Right atrium auricular region (tissue), 2 donors: ENCODE data around the gene AHNAK2. TPM values are rescaled to one million over a fixed set of nuclear protein-coding genes. Genes with fewer than 3 reads are reported as not detected.

ENCODE experiments used
- DNase-seq: peaks from one replicate; pipeline ENCODE4 v3.0.0-alpha.2; 2019; ENCODE audit warnings: low spot score
- H3K27ac ChIP-seq, 2 donors: fragments of 200-600 bp; sonication (generic); 1 replicate in 1 of 2; 2 replicates in 1 of 2; pipeline ENCODE4 v1.5.1; 2016 to 2019
- H3K27me3 ChIP-seq, 2 donors: fragments of 200-600 bp; sonication (generic); one replicate each; pipeline versions ENCODE4 v1.5.1 to v1.6.0; 2017 to 2019
- H3K36me3 ChIP-seq: fragments of 200-600 bp; sonication (generic); one replicate; pipeline ENCODE4 v1.5.1; 2016
- H3K4me1 ChIP-seq, 2 donors: fragments of 200-600 bp; sonication (generic); one replicate each; pipeline versions ENCODE4 v1.5.1 to v1.6.0; 2017 to 2019
- H3K4me3 ChIP-seq, 2 donors: fragments of 200-600 bp; sonication (generic); 1 replicate in 1 of 2; 2 replicates in 1 of 2; pipeline ENCODE4 v1.5.1; 2017 to 2019; ENCODE audit warnings: mild to moderate bottlenecking in 1 of 2, moderate library complexity in 1 of 2
- H3K9me3 ChIP-seq, 2 donors: fragments of 200-600 bp; sonication (generic); one replicate each; pipeline ENCODE4 v1.5.1; 2019
- CTCF ChIP-seq, 2 donors: fragments of 200-600 bp; sonication (generic); IDR thresholded peaks; one replicate each; pipeline ENCODE4 v1.5.1; 2019; ENCODE audit warnings: antibody characterized with exemption in 2 of 2
- total RNA-seq, 2 donors: library from RNA; depleted of rRNA; stranded (reverse); fragments of >200 nt; gene quantifications; one replicate each; pipeline ENCODE4 v1.1.0, GENCODE V29; 2016

AHNAK2 gene
- total RNA-seq, 2 donors from 2014 or later, result 5.7 to 11.8 TPM

- H3K27ac ChIP-seq, result peak overlapping the region; percentile 59 to 80
- peaks cover 0 to 4% of the 10 kb centered on the region in 2 donors for H3K27me3 ChIP-seq
- H3K36me3 ChIP-seq, result no peaks in the 10 kb centered on the region
- no peak for DNase-seq
- peaks cover 0 to 80% of the 10 kb centered on the region in 2 donors for H3K4me1 ChIP-seq
- H3K9me3 ChIP-seq, result no peaks in the 10 kb centered on the region
- H3K4me3 ChIP-seq, result no peak overlapping the region
- no peak for TF ChIP-seq CTCF (IDR thresholded peaks at IDR 0.05)
These were observed 8.4 kb downstream of the AHNAK2 start for GRCh38 chr14:104969741-104970230.

- Histone ChIP-seq H3K4me3 (peak overlapping the region in 1 of 2 donors; percentile 47), H3K4me1 (peaks cover 0 to 70% of the 10 kb centered on the region in 2 donors), H3K36me3 (no peaks in the 10 kb centered on the region), H3K27ac (peak overlapping the region; percentile 55 to 67), H3K9me3 (no peaks in the 10 kb centered on the region), H3K27me3 (peaks cover 0 to 4% of the 10 kb centered on the region in 2 donors)
- no peak for DNase-seq
- TF ChIP-seq CTCF (IDR thresholded peaks at IDR 0.05), result no peak
These were observed 9.4 kb downstream of the AHNAK2 start for GRCh38 chr14:104968541-104969401.

- H3K27ac ChIP-seq, result peak overlapping the region; percentile 55 to 67
These were observed 10.0 kb downstream of the AHNAK2 start for GRCh38 chr14:104968153-104968527.

GRCh38 chr14:104967386-104968152, 10.6 kb downstream of the AHNAK2 start:
- Histone ChIP-seq H3K27ac (peak overlapping the region; percentile 55 to 67), H3K4me3 (peak overlapping the region; percentile 10 to 47), H3K36me3 (no peaks in the 10 kb centered on the region), H3K9me3 (no peaks in the 10 kb centered on the region), H3K4me1 (peaks cover 0 to 58% of the 10 kb centered on the region in 2 donors), H3K27me3 (peaks cover 0 to 4% of the 10 kb centered on the region in 2 donors)
- TF ChIP-seq CTCF (IDR thresholded peaks at IDR 0.05), result no peak
- DNase-seq, result peak; percentile 71

More at GRCh38 chr14:104968153-104968527, 10.0 kb downstream of the AHNAK2 start:
- peaks cover 0 to 4% of the 10 kb centered on the region in 2 donors for H3K27me3 ChIP-seq
- no peaks in the 10 kb centered on the region for H3K36me3 ChIP-seq
- peaks cover 0 to 64% of the 10 kb centered on the region in 2 donors for H3K4me1 ChIP-seq
- peak overlapping the region; percentile 10 to 47 for H3K4me3 ChIP-seq
- DNase-seq, result peak; percentile 72
- TF ChIP-seq CTCF (IDR thresholded peaks at IDR 0.05), result no peak
- no peaks in the 10 kb centered on the region for H3K9me3 ChIP-seq

GRCh38 chr14:104966981-104967385, 11.2 kb downstream of the AHNAK2 start:
- Histone ChIP-seq H3K4me1 (peaks cover 0 to 52% of the 10 kb centered on the region in 2 donors), H3K27ac (peak overlapping the region; percentile 55 to 67), H3K9me3 (no peaks in the 10 kb centered on the region), H3K4me3 (peak overlapping the region in 1 of 2 donors; percentile 47), H3K36me3 (no peaks in the 10 kb centered on the region), H3K27me3 (peaks cover 0 to 4% of the 10 kb centered on the region in 2 donors)
- no peak for TF ChIP-seq CTCF (IDR thresholded peaks at IDR 0.05)
- DNase-seq, result no peak
